Panc1 (cell line): ENCODE results near the gene TRAF7.

Experiments
- CTCF ChIP-seq: fragments of 450-650 bp; IDR thresholded peaks from 2 replicates; pipeline ENCODE4 v1.5.1; 2017; ENCODE audit warnings: mild to moderate bottlenecking
- REST ChIP-seq, 2 experiments: IDR thresholded peaks; 2 replicates each; pipeline ENCODE4 v1.6.1; 2011 to 2012; ENCODE audit warnings: low read depth in 2 of 2, control low read depth in 1 of 2, low read length in 1 of 2, mild to moderate bottlenecking in 1 of 2, moderate library complexity in 1 of 2; ENCODE audit not compliant: insufficient read depth in 1 of 2
- SIN3A ChIP-seq: IDR thresholded peaks from 2 replicates; pipeline ENCODE4 v1.6.1; 2012; ENCODE audit warnings: low read depth, mild to moderate bottlenecking, low read length, moderate library complexity, borderline replicate concordance; ENCODE audit not compliant: insufficient read depth

GRCh38 chr16:2186505-2186904 is 30.9 kb downstream of the TRAF7 start:
- TF ChIP-seq CTCF (no peak), REST (IDR thresholded peaks at IDR 0.05; ENCODE audit: insufficient read depth in 1 of 2, low read depth in 2 of 2, low read length in 1 of 2) (no peak), SIN3A (no peak)
